ENCODE results near the gene EPC2.
"Not testable (repeated sequence)": the region's sequence is repeated elsewhere in the genome, so short reads cannot be mapped to it uniquely, and the experiment has no call there.

The EPC2 gene

GRCh38 chr2:148678302-148679179 lies 34.0 kb downstream of the EPC2 start:
- not testable (repeated sequence) for DNase-seq

DNA sequence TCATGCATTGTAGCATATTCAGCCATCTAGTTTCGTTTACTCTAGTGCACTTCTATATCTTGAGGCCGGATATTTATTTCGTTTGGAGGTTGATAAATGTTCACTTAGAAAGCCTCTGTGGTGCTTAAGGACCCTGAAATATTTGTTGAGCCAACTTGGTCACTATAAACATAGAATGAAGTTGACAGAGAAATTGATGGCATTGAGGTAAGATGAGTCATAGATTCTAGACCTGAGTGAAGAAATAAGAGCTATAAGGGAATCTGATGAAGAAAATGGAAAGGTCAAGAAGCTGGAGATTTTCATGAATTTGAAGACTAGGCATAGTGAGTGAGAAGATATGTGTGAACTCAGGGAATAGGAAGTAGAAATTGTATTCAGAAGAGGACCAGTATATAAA lies 35.9 kb downstream of the EPC2 start:
- DNase-seq: no peak

DNA sequence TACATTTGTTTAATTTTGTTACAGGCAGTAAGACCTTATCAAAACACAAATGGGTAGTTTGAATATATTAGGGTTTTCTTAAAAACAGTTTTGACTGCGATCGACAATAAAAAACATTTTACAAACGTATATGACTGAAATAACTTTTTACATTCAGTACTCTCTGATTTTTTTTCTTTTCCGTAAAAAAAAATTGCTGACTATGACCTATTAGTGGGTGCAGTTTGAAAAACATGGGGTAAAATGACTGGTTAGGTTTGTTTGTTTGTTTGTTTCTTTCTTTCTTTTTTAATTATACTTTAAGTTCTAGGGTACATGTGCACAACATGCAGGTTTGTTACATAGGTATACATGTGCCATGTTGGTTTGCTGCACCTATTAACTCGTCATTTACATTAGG lies 36.9 kb downstream of the EPC2 start:
- DNase-seq: no peak

DNA sequence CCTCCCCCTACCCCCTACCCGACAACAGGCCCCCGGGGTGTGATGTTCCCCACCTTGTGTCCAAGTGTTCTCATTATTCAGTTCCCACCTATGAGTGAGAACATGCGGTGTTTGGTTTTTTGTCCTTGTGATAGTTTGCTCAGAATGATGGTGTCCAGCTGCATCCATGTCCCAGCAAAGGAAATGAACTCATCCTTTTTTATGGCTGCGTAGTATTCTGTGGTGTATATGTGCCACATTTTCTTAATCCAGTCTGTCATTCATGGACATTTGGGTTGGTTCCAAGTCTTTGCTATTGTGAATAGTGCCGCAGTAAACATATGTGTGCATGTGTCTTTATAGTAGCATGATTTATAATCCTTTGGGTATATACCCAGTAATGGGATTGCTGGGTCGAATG lies 37.3 kb downstream of the EPC2 start:
- not testable (repeated sequence) for DNase-seq

DNA sequence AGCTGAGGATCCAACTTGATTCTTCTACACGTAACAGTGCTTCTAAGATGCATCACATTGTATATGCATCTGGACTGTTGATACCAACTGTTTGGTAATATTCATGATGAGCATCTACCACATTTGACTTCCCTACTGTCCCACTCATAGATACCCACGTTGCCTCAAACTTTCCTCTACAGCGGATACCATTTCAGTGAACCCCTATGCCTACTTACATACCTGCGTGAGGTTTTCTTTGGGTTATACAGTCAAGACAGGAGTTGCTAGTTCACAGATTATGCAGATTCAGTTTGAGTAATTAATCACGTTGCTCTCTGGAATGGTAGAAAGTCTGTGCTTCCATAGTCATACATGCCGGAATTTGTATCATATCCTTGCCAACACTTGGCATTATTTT lies 40.0 kb downstream of the EPC2 start:
- DNase-seq: no peak

- no peak for DNase-seq
These were observed 43.0 kb downstream of the EPC2 start for GRCh38 chr2:148687543-148687942.

- DNase-seq: not testable (repeated sequence)
These were observed 43.5 kb downstream of the EPC2 start for GRCh38 chr2:148688011-148688410.

DNA sequence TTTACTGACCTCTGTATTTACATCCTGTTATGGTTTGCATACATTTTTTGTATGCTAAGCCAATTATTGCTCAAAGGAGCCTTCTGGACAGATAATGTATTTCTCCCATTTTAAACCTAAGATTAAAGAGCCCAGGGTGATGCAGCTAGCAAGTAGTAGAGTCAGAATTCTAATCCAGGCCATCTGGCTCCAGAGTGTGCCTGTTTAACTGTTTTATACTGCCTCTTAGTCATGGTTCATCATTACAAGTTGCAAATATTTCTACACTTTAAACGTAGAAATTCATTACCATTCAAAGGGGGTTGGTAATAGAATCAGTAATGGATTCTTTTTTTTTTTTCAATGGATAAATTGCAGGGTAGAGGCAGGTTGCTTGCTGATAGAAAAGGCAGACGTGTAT lies 52.4 kb downstream of the EPC2 start:
- no peak for DNase-seq

- no peak for DNase-seq
These were observed 55.3 kb downstream of the EPC2 start for GRCh38 chr2:148699830-148700229.

DNA sequence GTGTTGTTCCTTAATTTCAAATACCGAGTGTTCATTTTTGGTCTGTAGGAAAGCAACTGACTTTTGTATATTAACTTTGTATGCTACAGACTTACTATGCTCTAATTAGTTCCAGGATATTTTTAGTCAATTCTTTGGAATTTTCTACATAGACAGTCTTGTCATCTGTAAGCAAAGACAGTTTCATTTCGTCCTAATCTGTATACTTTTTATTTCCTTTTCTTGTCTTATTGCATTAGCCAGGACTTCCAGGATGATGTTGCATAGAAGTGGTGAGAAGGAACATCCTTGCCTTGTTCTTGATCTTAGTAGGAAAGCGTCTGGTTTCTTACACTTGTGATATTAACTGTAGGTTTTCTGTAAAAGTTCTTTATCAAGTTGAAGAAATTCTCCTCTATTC lies 56.5 kb downstream of the EPC2 start:
- no peak for DNase-seq

- DNase-seq: no peak
These were observed 57.3 kb downstream of the EPC2 start for GRCh38 chr2:148701877-148702276.

- DNase-seq: no peak
These were observed 57.9 kb downstream of the EPC2 start for GRCh38 chr2:148702475-148702874.

DNA sequence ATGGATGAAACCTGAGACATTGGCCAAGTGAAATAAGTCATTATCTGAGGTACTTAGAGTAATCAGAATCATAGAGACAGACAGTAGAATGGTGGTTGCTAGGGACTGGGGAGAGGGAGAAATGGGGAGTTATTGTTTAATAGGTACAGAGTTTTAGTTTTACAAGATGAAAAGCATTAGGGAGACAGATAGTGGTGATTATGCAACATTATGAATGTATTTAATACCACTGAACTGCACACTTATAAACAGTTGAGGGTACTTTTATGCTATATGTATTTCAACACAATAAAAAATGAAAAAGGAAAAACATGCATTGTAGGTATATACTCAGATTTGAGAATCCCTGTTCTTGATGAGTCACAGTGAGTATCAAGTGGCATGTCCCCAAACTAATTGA lies 59.7 kb downstream of the EPC2 start:
- no peak for DNase-seq

DNA sequence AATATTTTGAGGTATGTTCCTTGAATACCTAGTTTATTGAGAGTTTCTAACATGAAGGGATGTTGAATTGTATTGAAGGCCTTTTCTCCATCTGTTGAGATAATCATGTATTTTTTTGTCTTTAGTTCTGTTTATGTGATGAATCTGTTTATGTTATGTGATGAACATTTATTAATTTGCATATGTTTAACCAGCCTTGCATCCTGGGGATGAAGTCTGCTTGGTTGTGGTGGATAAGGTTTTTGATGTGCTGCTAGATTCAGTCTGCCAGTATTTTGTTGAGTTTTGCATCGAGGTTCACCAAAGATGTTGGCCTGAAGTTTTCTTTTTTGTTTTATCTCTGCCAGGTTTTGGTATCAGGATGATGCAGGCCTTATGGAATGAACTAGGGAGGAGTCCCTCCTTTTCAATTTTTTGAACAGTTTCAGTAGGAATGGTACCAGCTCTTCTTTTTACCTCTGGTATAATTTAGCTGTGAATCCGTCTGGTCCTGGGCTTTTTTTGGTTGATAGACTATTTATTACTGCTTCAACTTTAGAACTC lies 71.9 kb downstream of the EPC2 start:
- no peak for DNase-seq

DNA sequence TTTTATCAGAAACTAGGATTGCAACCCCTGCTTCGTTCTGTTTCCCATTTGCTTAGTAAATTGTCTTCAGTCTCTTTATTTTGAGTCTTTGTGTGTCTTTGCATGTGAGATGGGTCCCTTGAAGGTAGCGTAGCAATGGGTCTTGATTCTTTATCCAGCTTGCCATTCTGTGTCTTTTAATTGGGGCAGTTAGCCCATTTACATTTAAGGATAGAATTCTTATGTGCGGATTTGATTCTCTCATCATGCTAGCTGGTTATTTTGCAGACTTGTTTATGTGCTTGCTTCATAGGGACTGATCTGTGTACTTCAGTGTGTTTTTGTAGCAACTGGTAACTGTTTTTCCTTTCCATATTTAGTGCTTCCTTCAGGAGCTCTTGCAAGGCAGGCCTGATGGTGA lies 73.5 kb downstream of the EPC2 start:
- DNase-seq: no peak

DNA sequence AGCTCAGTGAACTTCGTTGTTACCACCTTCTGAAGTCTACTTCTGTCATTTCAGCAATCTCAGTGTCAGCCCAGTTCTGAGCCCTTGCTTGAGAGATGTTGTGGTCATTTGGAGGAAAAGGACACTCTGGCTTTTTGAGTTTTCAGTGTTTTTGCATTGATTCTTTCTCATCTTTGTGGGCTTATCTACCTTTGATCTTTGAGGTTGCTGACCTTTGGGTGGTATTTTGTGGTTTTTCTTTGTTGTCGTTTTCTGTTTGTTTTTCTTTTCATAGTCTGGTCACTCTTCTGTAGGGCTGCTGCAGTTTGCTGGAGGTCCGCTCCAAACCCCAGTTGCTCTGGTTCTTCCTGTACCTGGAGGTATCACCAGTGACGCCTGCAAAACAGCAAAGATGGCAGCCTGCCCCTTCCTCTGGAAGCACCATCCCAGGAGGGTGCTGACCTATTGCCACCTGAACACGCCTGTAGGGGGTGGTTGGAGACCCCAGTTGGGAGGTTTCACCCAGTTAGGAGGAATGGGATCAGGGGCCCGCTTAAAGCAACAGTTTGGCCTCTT lies 74.7 kb downstream of the EPC2 start:
- DNase-seq: no peak

GRCh38 chr2:148719941-148720436 lies 75.4 kb downstream of the EPC2 start:
- no peak for DNase-seq

GRCh38 chr2:148720501-148721001 lies 76.0 kb downstream of the EPC2 start:
- DNase-seq: no peak

GRCh38 chr2:148721520-148721931 lies 77.0 kb downstream of the EPC2 start:
- DNase-seq: no peak

- DNase-seq: no peak
These were observed 77.6 kb downstream of the EPC2 start for GRCh38 chr2:148721991-148722777.

- DNase-seq: no peak
These were observed 81.0 kb downstream of the EPC2 start for GRCh38 chr2:148725564-148725963.

GRCh38 chr2:148726228-148726627 lies 81.7 kb downstream of the EPC2 start:
- DNase-seq: no peak

- no peak for DNase-seq
These were observed 85.5 kb downstream of the EPC2 start for GRCh38 chr2:148730085-148730484.
